GM12874 (cell line): Measurements from ENCODE around the gene TAF11L10.
"Not testable (repeated sequence)": the region's sequence is repeated elsewhere in the genome, so short reads cannot be mapped to it uniquely, and the experiment has no call there.

Experiments
- CTCF ChIP-seq: IDR thresholded peaks from 2 replicates; pipeline ENCODE4 v1.5.1; 2011; ENCODE audit warnings: low read depth, mild to moderate bottlenecking, control low read depth, low read length, moderate library complexity; ENCODE audit not compliant: insufficient read depth

The TAF11L10 gene

GRCh38 chr5:17597728-17598127 is at the start of gene TAF11L10:
TSS of gene TAF11L10 (minus strand) at chr5:17597828.
- TF ChIP-seq CTCF: not testable (repeated sequence)

GRCh38 chr5:17634160-17634559 is 36.5 kb upstream of the TAF11L10 start, which contains the start of gene TAF11L14:
TSS of gene TAF11L14 (plus strand) at chr5:17634460.
- no peak for TF ChIP-seq CTCF

- not testable (repeated sequence) for TF ChIP-seq CTCF
Observed at GRCh38 chr5:17631788-17632187, 34.2 kb upstream of the TAF11L10 start, which contains the start of gene TAF11L13. TSS of gene TAF11L13 (plus strand) at chr5:17632088.

GRCh38 chr5:17625686-17626085 is 28.1 kb upstream of the TAF11L10 start:
- no peak for TF ChIP-seq CTCF

GRCh38 chr5:17620627-17621026 is 23.0 kb upstream of the TAF11L10 start:
- peak; percentile 11; the same call in 1 of the 2 replicates for TF ChIP-seq CTCF

GRCh38 chr5:17619354-17619753 is 21.7 kb upstream of the TAF11L10 start:
- no peak for TF ChIP-seq CTCF

- no peak for TF ChIP-seq CTCF
Observed at GRCh38 chr5:17614872-17615605, 17.4 kb upstream of the TAF11L10 start.
